Neuronal stem cell (in vitro differentiated cells): Measurements from ENCODE around the gene GALNT1.

ENCODE experiments used
- DNase-seq: peaks from one replicate; pipeline ENCODE4 v3.0.0-alpha.2; 2013; ENCODE audit warnings: low spot score
- H2AFZ ChIP-seq: one replicate; pipeline ENCODE4 v1.6.1; 2013; ENCODE audit warnings: mild to moderate bottlenecking, low read length, inconsistent platforms
- H2AK5ac ChIP-seq: 2 replicates; pipeline ENCODE4 v1.6.1; 2013; ENCODE audit warnings: low read depth, mild to moderate bottlenecking, inconsistent platforms, low read length, moderate library complexity, mixed read lengths
- H2BK120ac ChIP-seq: 2 replicates; pipeline ENCODE4 v1.6.1; 2013; ENCODE audit warnings: low read depth, mild to moderate bottlenecking, inconsistent platforms, low read length, moderate library complexity, mixed read lengths
- H2BK12ac ChIP-seq: one replicate; pipeline ENCODE4 v1.6.1; 2013; ENCODE audit warnings: low read length, inconsistent platforms
- H2BK15ac ChIP-seq: 2 replicates; pipeline ENCODE4 v1.6.1; 2013; ENCODE audit warnings: mild to moderate bottlenecking, low read length, inconsistent platforms, mixed read lengths
- H2BK5ac ChIP-seq: one replicate; pipeline ENCODE4 v1.6.1; 2013; ENCODE audit warnings: inconsistent platforms, mild to moderate bottlenecking, low read length, moderate library complexity
- H3K14ac ChIP-seq: one replicate; pipeline ENCODE4 v1.6.1; 2013; ENCODE audit warnings: low read length, inconsistent platforms
- H3K18ac ChIP-seq: 2 replicates; pipeline ENCODE4 v1.6.1; 2013; ENCODE audit warnings: low read length, inconsistent platforms
- H3K23ac ChIP-seq: 2 replicates; pipeline ENCODE4 v1.6.1; 2013; ENCODE audit warnings: low read depth, mild to moderate bottlenecking, mixed read lengths, low read length, inconsistent platforms; ENCODE audit not compliant: poor library complexity
- H3K27ac ChIP-seq: replicated peaks from 3 replicates; pipeline ENCODE4 v1.5.1; 2013; ENCODE audit warnings: low read length, inconsistent platforms
- H3K27me3 ChIP-seq, 3 experiments: 2 replicates each; pipeline ENCODE4 v1.6.1; 2013; ENCODE audit warnings: low read length in 3 of 3, mild to moderate bottlenecking in 2 of 3, inconsistent platforms in 1 of 3, low read depth in 1 of 3, mixed read lengths in 1 of 3, moderate library complexity in 1 of 3; ENCODE audit not compliant: control insufficient read depth in 3 of 3, insufficient read depth in 3 of 3
- H3K36me3 ChIP-seq, 2 donors: replicated peaks in 1 of 2; 2 replicates each; pipeline ENCODE4 v1.6.1; 2013; ENCODE audit warnings: low read length in 2 of 2; ENCODE audit not compliant: control insufficient read depth in 2 of 2, insufficient read depth in 2 of 2
- H3K4ac ChIP-seq: 2 replicates; pipeline ENCODE4 v1.6.1; 2013; ENCODE audit warnings: inconsistent platforms, mild to moderate bottlenecking, low read length, moderate library complexity
- H3K4me1 ChIP-seq, 2 donors: 1 replicate in 1 of 2; 2 replicates in 1 of 2; pipeline ENCODE4 v1.6.1; 2013; ENCODE audit warnings: low read length in 2 of 2, low read depth in 1 of 2; ENCODE audit not compliant: control insufficient read depth in 2 of 2, insufficient read depth in 1 of 2
- H3K4me2 ChIP-seq: one replicate; pipeline ENCODE4 v1.6.1; 2013; ENCODE audit warnings: mild to moderate bottlenecking, low read length, inconsistent platforms; ENCODE audit not compliant: insufficient read depth, poor library complexity, severe bottlenecking
- H3K4me3 ChIP-seq, 2 donors: 2 replicates each; pipeline ENCODE4 v1.5.1; 2013; ENCODE audit warnings: low read length in 2 of 2, mild to moderate bottlenecking in 2 of 2, inconsistent platforms in 1 of 2, moderate library complexity in 1 of 2
- H3K79me1 ChIP-seq: one replicate; pipeline ENCODE4 v1.6.1; 2013; ENCODE audit warnings: low read depth, mild to moderate bottlenecking, inconsistent platforms, low read length, moderate library complexity
- H3K9ac ChIP-seq: one replicate; pipeline ENCODE4 v1.6.1; 2013; ENCODE audit warnings: mild to moderate bottlenecking, low read depth, low read length, inconsistent platforms; ENCODE audit not compliant: poor library complexity
- H3K9me3 ChIP-seq, 2 donors: replicated peaks in 1 of 2; 2 replicates each; pipeline versions ENCODE3 to v1.6.1; 2013; ENCODE audit warnings: low read length in 2 of 2, mild to moderate bottlenecking in 2 of 2, inconsistent platforms in 1 of 2, low read depth in 1 of 2, mixed read lengths in 1 of 2, moderate library complexity in 1 of 2; ENCODE audit not compliant: control insufficient read depth in 2 of 2, insufficient read depth in 1 of 2
- H4K8ac ChIP-seq: one replicate; pipeline ENCODE4 v1.6.1; 2013; ENCODE audit warnings: low read depth, mild to moderate bottlenecking, inconsistent platforms, low read length, moderate library complexity
- H4K91ac ChIP-seq: one replicate; pipeline ENCODE4 v1.6.1; 2013; ENCODE audit warnings: low read length, low read depth, mild to moderate bottlenecking, inconsistent platforms; ENCODE audit not compliant: poor library complexity
- WGBS, 2 donors: extraction: QIAGEN DNeasy Blood & Tissue Kit; methylation state at CpG; one replicate each; pipeline ENCODE4 v1.1.7; 2013; ENCODE audit warnings: missing lambda C conversion rate in 2 of 2, mixed read lengths in 1 of 2; ENCODE audit not compliant: insufficient read length in 2 of 2, insufficient replicate concordance in 1 of 2; ENCODE audit errors: extremely low coverage in 2 of 2; 5-methylcytosine and 5-hydroxymethylcytosine counted together

The GALNT1 gene

GRCh38 chr18:35715139-35715538 lies 133.6 kb downstream of the GALNT1 start:
- Histone ChIP-seq H3K4me3 (no peak overlapping the region), H4K91ac (no peak overlapping the region), H3K14ac (no peak overlapping the region), H3K36me3 (peaks cover 0 to 33% of the 10 kb centered on the region in 2 donors), H3K27ac (no peak overlapping the region), H3K9me3 (peaks cover 3 to 11% of the 10 kb centered on the region in 2 donors), H3K4me1 (no peaks in the 10 kb centered on the region), H3K18ac (no peak overlapping the region), H3K4me2 (no peak overlapping the region), H4K8ac (no peak overlapping the region), H2BK15ac (no peak overlapping the region), H3K4ac (no peak overlapping the region), H2BK5ac (no peak overlapping the region), H3K23ac (no peak overlapping the region), H2AFZ (no peak overlapping the region), H2BK12ac (no peak overlapping the region), H3K27me3 (no peaks in the 10 kb centered on the region), H2BK120ac (no peak overlapping the region), H3K79me1 (no peaks in the 10 kb centered on the region), H3K9ac (no peak overlapping the region), H2AK5ac (no peak overlapping the region)
- no CpG with 5 or more reads among the region's 2 CpGs for WGBS, 2 donors
- DNase-seq, result no peak

GRCh38 chr18:35716169-35716831 lies 134.8 kb downstream of the GALNT1 start:
- WGBS, 2 donors, result no CpG with 5 or more reads among the region's 4 CpGs
- Histone ChIP-seq H3K14ac (no peak overlapping the region), H3K4me2 (no peak overlapping the region), H3K4me3 (no peak overlapping the region), H3K23ac (no peak overlapping the region), H3K36me3 (peaks cover 0 to 21% of the 10 kb centered on the region in 2 donors), H3K4ac (no peak overlapping the region), H4K8ac (no peak overlapping the region), H3K79me1 (no peaks in the 10 kb centered on the region), H3K18ac (no peak overlapping the region), H3K9ac (no peak overlapping the region), H2BK120ac (no peak overlapping the region), H3K9me3 (peaks cover 3 to 11% of the 10 kb centered on the region in 2 donors), H3K4me1 (no peaks in the 10 kb centered on the region), H2BK15ac (no peak overlapping the region), H2BK5ac (no peak overlapping the region), H4K91ac (no peak overlapping the region), H3K27ac (no peak overlapping the region), H2AK5ac (no peak overlapping the region), H3K27me3 (no peaks in the 10 kb centered on the region), H2BK12ac (no peak overlapping the region), H2AFZ (no peak overlapping the region)
- DNase-seq, result no peak

- no peak overlapping the region for H4K91ac ChIP-seq
- H3K4me3 ChIP-seq, result no peak overlapping the region
- H2AFZ ChIP-seq, result no peak overlapping the region
- no peak overlapping the region for H3K4ac ChIP-seq
- no peak overlapping the region for H3K23ac ChIP-seq
- no peak for DNase-seq
- no peak overlapping the region for H3K18ac ChIP-seq
- H2BK12ac ChIP-seq, result no peak overlapping the region
- H3K36me3 ChIP-seq, result peaks cover 0 to 16% of the 10 kb centered on the region in 2 donors
- H2AK5ac ChIP-seq, result no peak overlapping the region
- H3K4me1 ChIP-seq, result no peaks in the 10 kb centered on the region
- H2BK120ac ChIP-seq, result no peak overlapping the region
- no CpG with 5 or more reads among the region's 5 CpGs for WGBS, 2 donors
- H3K14ac ChIP-seq, result no peak overlapping the region
- H2BK5ac ChIP-seq, result no peak overlapping the region
- H3K9me3 ChIP-seq, result peaks cover 3 to 11% of the 10 kb centered on the region in 2 donors
- no peaks in the 10 kb centered on the region for H3K27me3 ChIP-seq
- no peak overlapping the region for H4K8ac ChIP-seq
- no peak overlapping the region for H3K27ac ChIP-seq
- H2BK15ac ChIP-seq, result no peak overlapping the region
- no peak overlapping the region for H3K4me2 ChIP-seq
- H3K9ac ChIP-seq, result no peak overlapping the region
- no peaks in the 10 kb centered on the region for H3K79me1 ChIP-seq
Observed at GRCh38 chr18:35717182-35717581, 135.6 kb downstream of the GALNT1 start.

- no peak overlapping the region for H2AFZ ChIP-seq
- H3K4me3 ChIP-seq, result no peak overlapping the region
- H3K18ac ChIP-seq, result no peak overlapping the region
- WGBS, 2 donors, result no CpG with 5 or more reads among the region's 6 CpGs
- no peaks in the 10 kb centered on the region for H3K36me3 ChIP-seq
- no peak overlapping the region for H2BK5ac ChIP-seq
- H3K4me2 ChIP-seq, result no peak overlapping the region
- H4K8ac ChIP-seq, result no peak overlapping the region
- DNase-seq, result no peak
- H2BK12ac ChIP-seq, result no peak overlapping the region
- H3K9ac ChIP-seq, result no peak overlapping the region
- H3K9me3 ChIP-seq, result peaks cover 3 to 8% of the 10 kb centered on the region in 2 donors
- H2BK120ac ChIP-seq, result no peak overlapping the region
- H2BK15ac ChIP-seq, result no peak overlapping the region
- no peak overlapping the region for H4K91ac ChIP-seq
- no peak overlapping the region for H3K23ac ChIP-seq
- no peaks in the 10 kb centered on the region for H3K27me3 ChIP-seq
- H3K4me1 ChIP-seq, result no peaks in the 10 kb centered on the region
- H2AK5ac ChIP-seq, result no peak overlapping the region
- no peak overlapping the region for H3K14ac ChIP-seq
- no peak overlapping the region for H3K4ac ChIP-seq
- no peaks in the 10 kb centered on the region for H3K79me1 ChIP-seq
- no peak overlapping the region for H3K27ac ChIP-seq
Observed at GRCh38 chr18:35721431-35722081, 140.0 kb downstream of the GALNT1 start.
